ENCODE measurements around the gene CACNG4.

Gene CACNG4

GRCh38 chr17:67044016-67044772 lies 79.7 kb downstream of the CACNG4 start, which contains the start of gene CACNG1:
TSS of gene CACNG1 (plus strand) at chr17:67044554. CDS start at chr17:67044661, 107 bp downstream.
- DNase-seq: no peak

- no peak for DNase-seq
Observed at GRCh38 chr17:67044940-67045339, 80.4 kb downstream of the CACNG4 start.

- DNase-seq: no peak
Observed at GRCh38 chr17:67046398-67046797, 81.9 kb downstream of the CACNG4 start.

GRCh38 chr17:67047382-67047781 lies 82.9 kb downstream of the CACNG4 start:
- no peak for DNase-seq

GRCh38 chr17:67049025-67049739 lies 84.7 kb downstream of the CACNG4 start:
- no peak for DNase-seq

- DNase-seq: no peak
Observed at GRCh38 chr17:67050066-67050465, 85.6 kb downstream of the CACNG4 start.

GRCh38 chr17:67050471-67051154 lies 86.1 kb downstream of the CACNG4 start:
- DNase-seq: no peak

GRCh38 chr17:67051155-67051538 lies 86.6 kb downstream of the CACNG4 start:
- no peak for DNase-seq

GRCh38 chr17:67051837-67052236 lies 87.3 kb downstream of the CACNG4 start:
- DNase-seq: no peak

GRCh38 chr17:67052720-67053437 lies 88.4 kb downstream of the CACNG4 start:
- no peak for DNase-seq

- DNase-seq: no peak
Observed at GRCh38 chr17:67053438-67054000, 89.0 kb downstream of the CACNG4 start.

- DNase-seq: no peak
Observed at GRCh38 chr17:67054011-67054591, 89.6 kb downstream of the CACNG4 start.

GRCh38 chr17:67054608-67055007 lies 90.1 kb downstream of the CACNG4 start:
- no peak for DNase-seq

GRCh38 chr17:67055041-67055443 lies 90.5 kb downstream of the CACNG4 start:
- DNase-seq: no peak

GRCh38 chr17:67055811-67056745 lies 91.6 kb downstream of the CACNG4 start:
- no peak for DNase-seq

- no peak for DNase-seq
Observed at GRCh38 chr17:67056746-67057490, 92.4 kb downstream of the CACNG4 start.

GRCh38 chr17:67058036-67058435 lies 93.5 kb downstream of the CACNG4 start:
- no peak for DNase-seq

GRCh38 chr17:67059372-67059771 lies 94.9 kb downstream of the CACNG4 start:
- no peak for DNase-seq

- DNase-seq: no peak
Observed at GRCh38 chr17:67063141-67063540, 98.6 kb downstream of the CACNG4 start.

GRCh38 chr17:67066717-67067116 lies 102.2 kb downstream of the CACNG4 start:
- no peak for DNase-seq
